ENCODE measurements around the gene VWCE. TPM values are rescaled to one million over a fixed set of nuclear protein-coding genes. Genes with fewer than 3 reads are reported as not detected.

The VWCE gene
- total and polyA plus RNA-seq, 9 of the 15 experiments (the other 6 are each of a cell fraction or from before 2014, with no cell fraction given) = 0.06 to 1.6 (median 0.63) TPM; not detected in 1

DNA sequence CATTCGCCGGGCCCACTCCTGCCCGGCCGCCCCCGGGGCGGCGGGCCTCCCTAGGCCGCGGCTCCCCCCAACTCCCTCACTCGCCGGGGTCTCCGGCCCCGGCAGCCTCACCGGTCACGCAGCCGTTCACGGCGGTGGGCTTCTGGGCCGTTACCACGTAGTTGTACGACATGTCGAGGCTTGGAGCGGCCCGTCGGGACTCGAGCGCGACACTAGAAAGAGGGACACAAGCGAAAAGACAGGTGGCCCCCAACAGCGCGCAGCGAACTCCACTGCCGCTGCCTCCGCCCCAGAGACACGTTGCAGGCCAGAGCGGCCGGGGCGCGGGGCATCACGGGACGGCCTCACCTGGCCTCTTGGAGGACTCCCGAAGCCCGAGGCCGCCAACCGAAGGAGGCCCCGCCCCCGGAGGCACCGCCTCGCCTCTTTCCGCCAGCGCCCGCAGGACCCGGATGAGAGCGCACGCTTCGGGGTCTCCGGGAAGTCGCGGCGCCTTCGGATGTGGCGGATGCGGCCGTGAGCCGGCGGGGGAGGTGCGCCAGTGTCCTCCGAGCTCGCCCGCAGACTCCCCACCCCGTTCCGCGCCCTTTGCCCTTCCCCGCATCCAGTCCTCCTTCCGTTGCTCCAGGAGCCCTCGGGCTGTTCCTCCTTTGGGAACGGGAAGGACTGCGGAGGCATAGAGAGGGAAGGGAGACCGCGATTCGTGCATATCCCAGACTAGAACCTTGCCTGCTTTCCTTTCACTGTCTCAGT is 37.9 kb upstream of the VWCE start, which contains the start of the genes DDB1 and TKFC (continued):
- TF ChIP-seq REST (IDR thresholded peaks at IDR 0.05; ENCODE audit: borderline replicate concordance) = no peak
- 0 out of 2 replicates have a peak, but pooled peaks have one; percentile 68 for TF ChIP-seq REST (CRISPR knock-in tag; IDR thresholded peaks at IDR 0.05; ENCODE audit: low read depth)
- TF ChIP-seq CREB1 (IDR thresholded peaks at IDR 0.05) = peak; percentile 55; the same call in 1 of the 2 replicates
- TF ChIP-seq CREB1 (CRISPR knock-in tag; IDR thresholded peaks at IDR 0.05) = peak; percentile 59
- 0 out of 2 replicates have a peak, but pooled peaks have one; percentile 44 for TF ChIP-seq FOSL1 (tag; conservative IDR thresholded peaks at IDR 0.05)
- TF ChIP-seq FOS (IDR thresholded peaks at IDR 0.05; ENCODE audit: extremely low read depth, insufficient read length) = no peak
- TF ChIP-seq, protein P1, sequence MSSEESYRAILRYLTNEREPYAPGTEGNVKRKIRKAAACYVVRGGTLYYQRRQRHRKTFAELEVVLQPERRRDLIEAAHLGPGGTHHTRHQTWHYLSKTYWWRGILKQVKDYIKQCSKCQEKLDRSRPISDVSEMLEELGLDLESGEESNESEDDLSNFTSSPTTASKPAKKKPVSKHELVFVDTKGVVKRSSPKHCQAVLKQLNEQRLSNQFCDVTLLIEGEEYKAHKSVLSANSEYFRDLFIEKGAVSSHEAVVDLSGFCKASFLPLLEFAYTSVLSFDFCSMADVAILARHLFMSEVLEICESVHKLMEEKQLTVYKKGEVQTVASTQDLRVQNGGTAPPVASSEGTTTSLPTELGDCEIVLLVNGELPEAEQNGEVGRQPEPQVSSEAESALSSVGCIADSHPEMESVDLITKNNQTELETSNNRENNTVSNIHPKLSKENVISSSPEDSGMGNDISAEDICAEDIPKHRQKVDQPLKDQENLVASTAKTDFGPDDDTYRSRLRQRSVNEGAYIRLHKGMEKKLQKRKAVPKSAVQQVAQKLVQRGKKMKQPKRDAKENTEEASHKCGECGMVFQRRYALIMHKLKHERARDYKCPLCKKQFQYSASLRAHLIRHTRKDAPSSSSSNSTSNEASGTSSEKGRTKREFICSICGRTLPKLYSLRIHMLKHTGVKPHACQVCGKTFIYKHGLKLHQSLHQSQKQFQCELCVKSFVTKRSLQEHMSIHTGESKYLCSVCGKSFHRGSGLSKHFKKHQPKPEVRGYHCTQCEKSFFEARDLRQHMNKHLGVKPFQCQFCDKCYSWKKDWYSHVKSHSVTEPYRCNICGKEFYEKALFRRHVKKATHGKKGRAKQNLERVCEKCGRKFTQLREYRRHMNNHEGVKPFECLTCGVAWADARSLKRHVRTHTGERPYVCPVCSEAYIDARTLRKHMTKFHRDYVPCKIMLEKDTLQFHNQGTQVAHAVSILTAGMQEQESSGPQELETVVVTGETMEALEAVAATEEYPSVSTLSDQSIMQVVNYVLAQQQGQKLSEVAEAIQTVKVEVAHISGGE (CRISPR knock-in tag; IDR thresholded peaks at IDR 0.05) = 0 out of 6 replicates have a peak, but pooled peaks of 1 of the 3 experiments have one; percentile 51
- TF ChIP-seq PKNOX1 (IDR thresholded peaks at IDR 0.05) = 0 out of 2 replicates have a peak, but pooled peaks have one; percentile 42
- peak; percentile 84 for TF ChIP-seq CTBP1 (IDR thresholded peaks at IDR 0.05; ENCODE audit: borderline replicate concordance)
- TF ChIP-seq ZNF263 (CRISPR knock-in tag; IDR thresholded peaks at IDR 0.05; ENCODE audit: borderline replicate concordance) = peak; percentile 55; the same call in 1 of the 2 replicates
- TF ChIP-seq TBP (optimal IDR thresholded peaks at IDR 0.05; ENCODE audit: low read depth, low read length) = peak; percentile 85
- TF ChIP-seq JUN (IDR thresholded peaks at IDR 0.05; ENCODE audit: borderline replicate concordance, low read depth, low read length) = peak; percentile 15; the same call in 1 of the 2 replicates
- TF ChIP-seq JUN (CRISPR knock-in tag; IDR thresholded peaks at IDR 0.05; ENCODE audit: borderline replicate concordance) = no peak
- peak; percentile 80; the same call in 1 of the 2 replicates for TF ChIP-seq MTA3 (IDR thresholded peaks at IDR 0.05; ENCODE audit: borderline replicate concordance)
